WTC11 (cell line): ENCODE measurements around the gene SOWAHB. TPM values are rescaled to one million over a fixed set of nuclear protein-coding genes. Genes with fewer than 3 reads are reported as not detected.

Experiments
- ATAC-seq: fragments of 200-7000 bp; cut with Tn5 transposase; 2 replicates; pipeline ENCODE4 v1.10.0; 2021; ENCODE audit warnings: mild to moderate bottlenecking, moderate library complexity
- CTCF ChIA-PET: fragments of 300-600 bp; sonication (Branson Sonifier 250); formaldehyde crosslinking; loops from one replicate; lab custom pipeline; 2021; ENCODE audit warnings: antibody characterized with exemption; lab: Charles Lee
- POLR2A ChIA-PET: fragments of 350-600 bp; sonication (Branson Sonifier 250); formaldehyde crosslinking; loops from one replicate; lab custom pipeline; 2021; ENCODE audit warnings: antibody characterized with exemption; lab: Charles Lee
- DNase-seq: peaks from one replicate; pipeline ENCODE4 v3.0.0; 2021; ENCODE audit warnings: low spot score
- H3K27ac Mint-ChIP-seq: 2 replicates; pipeline ENCODE4 v1.8.0; 2021; ENCODE audit warnings: mixed read lengths
- H3K27me3 Mint-ChIP-seq: 2 replicates; pipeline ENCODE4 v1.8.0; 2021; ENCODE audit warnings: low read depth, mild to moderate bottlenecking, moderate library complexity, mixed read lengths
- H3K36me3 Mint-ChIP-seq: 2 replicates; pipeline ENCODE4 v1.8.0; 2021; ENCODE audit warnings: mixed read lengths
- H3K4me1 Mint-ChIP-seq: 2 replicates; pipeline ENCODE4 v1.8.0; 2022; ENCODE audit warnings: mixed read lengths
- H3K4me3 Mint-ChIP-seq: 2 replicates; pipeline ENCODE4 v1.8.0; 2021; ENCODE audit warnings: mild to moderate bottlenecking, moderate library complexity, mixed read lengths
- H3K9me3 Mint-ChIP-seq: 2 replicates; pipeline ENCODE4 v1.8.0; 2021; ENCODE audit warnings: mixed read lengths
- ATF1 ChIP-seq: sonication (generic); formaldehyde crosslinking; IDR thresholded peaks from 2 replicates; pipeline ENCODE4 v1.8.1; 2023; ENCODE audit warnings: mild to moderate bottlenecking, moderate library complexity, missing genetic modification reagents
- ELF4 ChIP-seq: sonication (generic); formaldehyde crosslinking; IDR thresholded peaks from 2 replicates; pipeline ENCODE4 v1.8.1; 2022; ENCODE audit warnings: low read depth, mild to moderate bottlenecking, moderate library complexity, missing genetic modification reagents
- EMX1 ChIP-seq: fragments of 250-450 bp; sonication (Bioruptor Pico); IDR thresholded peaks from 2 replicates; pipeline ENCODE4 v1.8.0; 2021; ENCODE audit warnings: mild to moderate bottlenecking
- FOXJ3 ChIP-seq: sonication (generic); formaldehyde crosslinking; IDR thresholded peaks from 2 replicates; pipeline ENCODE4 v1.9.0; 2021; ENCODE audit warnings: missing genetic modification reagents, mild to moderate bottlenecking, borderline replicate concordance
- FOXP1 ChIP-seq: sonication (generic); formaldehyde crosslinking; IDR thresholded peaks from 2 replicates; pipeline ENCODE4 v1.8.0; 2022; ENCODE audit warnings: missing genetic modification reagents, mild to moderate bottlenecking, moderate library complexity, borderline replicate concordance
- MYBL2 ChIP-seq: sonication (generic); formaldehyde crosslinking; IDR thresholded peaks from 2 replicates; pipeline ENCODE4 v1.8.1; 2023; ENCODE audit warnings: mild to moderate bottlenecking, moderate library complexity, missing genetic modification reagents
- NR1H2 ChIP-seq: sonication (generic); formaldehyde crosslinking; IDR thresholded peaks from 2 replicates; pipeline ENCODE4 v1.9.0; 2021; ENCODE audit warnings: mild to moderate bottlenecking, moderate library complexity, missing genetic modification reagents
- NR2C2 ChIP-seq: sonication (generic); formaldehyde crosslinking; IDR thresholded peaks from 2 replicates; pipeline ENCODE4 v1.8.0; 2022; ENCODE audit warnings: mild to moderate bottlenecking, missing genetic modification reagents
- NR3C1 ChIP-seq: sonication (generic); formaldehyde crosslinking; conservative IDR thresholded peaks from 2 replicates; pipeline ENCODE4 v1.8.1; 2023; ENCODE audit warnings: low read depth, mild to moderate bottlenecking, missing genetic modification reagents
- SMAD4 ChIP-seq: sonication (generic); formaldehyde crosslinking; IDR thresholded peaks from 2 replicates; pipeline ENCODE4 v1.8.0; 2022; ENCODE audit warnings: mild to moderate bottlenecking, missing genetic modification reagents
- ZBTB21 ChIP-seq: sonication (generic); formaldehyde crosslinking; IDR thresholded peaks from 2 replicates; pipeline ENCODE4 v1.8.1; 2023; ENCODE audit warnings: mild to moderate bottlenecking, missing genetic modification reagents, borderline replicate concordance
- ZNF121 ChIP-seq: sonication (generic); formaldehyde crosslinking; IDR thresholded peaks from 2 replicates; pipeline ENCODE4 v1.8.0; 2023; ENCODE audit warnings: missing genetic modification reagents
- ZNF423 ChIP-seq: fragments of 250-450 bp; sonication (Bioruptor Pico); IDR thresholded peaks from 2 replicates; pipeline ENCODE4 v2.1.2; 2022; ENCODE audit warnings: mild to moderate bottlenecking, moderate library complexity
- ZNF671 ChIP-seq: fragments of 250-450 bp; sonication (Bioruptor Pico); IDR thresholded peaks from 2 replicates; pipeline ENCODE4 v1.8.0; 2021; ENCODE audit warnings: mild to moderate bottlenecking
- total RNA-seq: library from RNA; stranded (reverse); gene quantifications from 3 replicates; pipeline ENCODE4 v1.2.3, GENCODE V29; 2021
- TF ChIP-seq, protein P1 (sequence below): sonication (generic); formaldehyde crosslinking; IDR thresholded peaks from 2 replicates; pipeline ENCODE4 v1.8.1; 2022; ENCODE audit warnings: missing genetic modification reagents, borderline replicate concordance
- TF ChIP-seq, protein P2 (sequence below): fragments of 250-450 bp; sonication (Bioruptor Pico); IDR thresholded peaks from 2 replicates; pipeline ENCODE4 v1.9.0; 2021; ENCODE audit warnings: moderate library complexity, mild to moderate bottlenecking, inconsistent platforms, borderline replicate concordance
- TF ChIP-seq, protein P3 (sequence below): sonication (generic); formaldehyde crosslinking; IDR thresholded peaks from 2 replicates; pipeline ENCODE4 v1.8.0; 2023; ENCODE audit warnings: mild to moderate bottlenecking, missing genetic modification reagents
- TF ChIP-seq, protein P4 (sequence below): sonication (generic); formaldehyde crosslinking; IDR thresholded peaks from 2 replicates; pipeline ENCODE4 v1.8.0; 2022; ENCODE audit warnings: mild to moderate bottlenecking, missing genetic modification reagents
- TF ChIP-seq, protein P5 (sequence below): sonication (generic); formaldehyde crosslinking; IDR thresholded peaks from 2 replicates; pipeline ENCODE4 v1.8.0; 2022; ENCODE audit warnings: mild to moderate bottlenecking, missing genetic modification reagents
- TF ChIP-seq, protein P6 (sequence below): sonication (generic); formaldehyde crosslinking; IDR thresholded peaks from 2 replicates; pipeline ENCODE4 v1.8.1; 2023; ENCODE audit warnings: mild to moderate bottlenecking, missing genetic modification reagents, moderate library complexity
- TF ChIP-seq, protein P7 (sequence below): sonication (generic); formaldehyde crosslinking; IDR thresholded peaks from 2 replicates; pipeline ENCODE4 v1.8.1; 2023; ENCODE audit warnings: mild to moderate bottlenecking, missing genetic modification reagents, borderline replicate concordance

SOWAHB gene
- total RNA-seq, 1 experiment from 2014 or later, result 1.5 TPM

DNA sequence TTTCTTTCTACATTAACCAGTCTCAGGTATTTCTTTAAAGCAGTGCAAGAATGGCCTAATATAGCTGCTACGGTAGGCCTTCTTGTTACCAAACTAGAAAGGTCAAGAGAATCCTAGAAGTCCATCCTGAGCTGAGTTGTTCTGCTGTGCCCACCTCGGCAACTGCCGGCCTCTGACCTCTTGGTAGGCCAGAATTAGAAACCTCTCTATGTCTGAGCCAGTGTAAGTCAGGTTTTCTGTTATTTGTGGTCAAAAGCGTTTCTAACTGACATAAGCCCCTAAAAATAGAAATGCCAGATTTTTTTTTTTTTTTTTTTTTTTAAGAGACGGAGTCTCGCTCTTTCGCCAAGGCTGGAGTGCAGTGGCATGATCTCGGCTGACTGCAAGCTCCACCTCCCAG, 43.1 kb downstream of the SOWAHB start:
- Mint-ChIP-seq H3K27ac (no peak overlapping the region), H3K4me3 (no peak overlapping the region), H3K36me3 (no peaks in the 10 kb centered on the region), H3K27me3 (no peaks in the 10 kb centered on the region), H3K9me3 (no peaks in the 10 kb centered on the region), H3K4me1 (0 out of 2 replicates have a peak, but pooled peaks cover 5% of the 10 kb centered on the region)
- POLR2A ChIA-PET, result no interaction called here
- no peak for ATAC-seq
- TF ChIP-seq ELF4 (CRISPR knock-in tag) (no peak), MYBL2 (CRISPR knock-in tag) (no peak), FOXP1 (CRISPR knock-in tag) (no peak)
- TF ChIP-seq, protein P1, sequence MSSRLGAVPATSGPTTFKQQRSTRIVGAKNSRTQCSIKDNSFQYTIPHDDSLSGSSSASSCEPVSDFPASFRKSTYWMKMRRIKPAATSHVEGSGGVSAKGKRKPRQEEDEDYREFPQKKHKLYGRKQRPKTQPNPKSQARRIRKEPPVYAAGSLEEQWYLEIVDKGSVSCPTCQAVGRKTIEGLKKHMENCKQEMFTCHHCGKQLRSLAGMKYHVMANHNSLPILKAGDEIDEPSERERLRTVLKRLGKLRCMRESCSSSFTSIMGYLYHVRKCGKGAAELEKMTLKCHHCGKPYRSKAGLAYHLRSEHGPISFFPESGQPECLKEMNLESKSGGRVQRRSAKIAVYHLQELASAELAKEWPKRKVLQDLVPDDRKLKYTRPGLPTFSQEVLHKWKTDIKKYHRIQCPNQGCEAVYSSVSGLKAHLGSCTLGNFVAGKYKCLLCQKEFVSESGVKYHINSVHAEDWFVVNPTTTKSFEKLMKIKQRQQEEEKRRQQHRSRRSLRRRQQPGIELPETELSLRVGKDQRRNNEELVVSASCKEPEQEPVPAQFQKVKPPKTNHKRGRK, result no peak
- TF ChIP-seq, protein P2, sequence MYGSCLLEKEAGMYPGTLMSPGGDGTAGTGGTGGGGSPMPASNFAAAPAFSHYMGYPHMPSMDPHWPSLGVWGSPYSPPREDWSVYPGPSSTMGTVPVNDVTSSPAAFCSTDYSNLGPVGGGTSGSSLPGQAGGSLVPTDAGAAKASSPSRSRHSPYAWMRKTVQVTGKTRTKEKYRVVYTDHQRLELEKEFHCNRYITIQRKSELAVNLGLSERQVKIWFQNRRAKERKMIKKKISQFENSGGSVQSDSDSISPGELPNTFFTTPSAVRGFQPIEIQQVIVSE (CRISPR knock-in tag), result no peak
- TF ChIP-seq, protein P3, sequence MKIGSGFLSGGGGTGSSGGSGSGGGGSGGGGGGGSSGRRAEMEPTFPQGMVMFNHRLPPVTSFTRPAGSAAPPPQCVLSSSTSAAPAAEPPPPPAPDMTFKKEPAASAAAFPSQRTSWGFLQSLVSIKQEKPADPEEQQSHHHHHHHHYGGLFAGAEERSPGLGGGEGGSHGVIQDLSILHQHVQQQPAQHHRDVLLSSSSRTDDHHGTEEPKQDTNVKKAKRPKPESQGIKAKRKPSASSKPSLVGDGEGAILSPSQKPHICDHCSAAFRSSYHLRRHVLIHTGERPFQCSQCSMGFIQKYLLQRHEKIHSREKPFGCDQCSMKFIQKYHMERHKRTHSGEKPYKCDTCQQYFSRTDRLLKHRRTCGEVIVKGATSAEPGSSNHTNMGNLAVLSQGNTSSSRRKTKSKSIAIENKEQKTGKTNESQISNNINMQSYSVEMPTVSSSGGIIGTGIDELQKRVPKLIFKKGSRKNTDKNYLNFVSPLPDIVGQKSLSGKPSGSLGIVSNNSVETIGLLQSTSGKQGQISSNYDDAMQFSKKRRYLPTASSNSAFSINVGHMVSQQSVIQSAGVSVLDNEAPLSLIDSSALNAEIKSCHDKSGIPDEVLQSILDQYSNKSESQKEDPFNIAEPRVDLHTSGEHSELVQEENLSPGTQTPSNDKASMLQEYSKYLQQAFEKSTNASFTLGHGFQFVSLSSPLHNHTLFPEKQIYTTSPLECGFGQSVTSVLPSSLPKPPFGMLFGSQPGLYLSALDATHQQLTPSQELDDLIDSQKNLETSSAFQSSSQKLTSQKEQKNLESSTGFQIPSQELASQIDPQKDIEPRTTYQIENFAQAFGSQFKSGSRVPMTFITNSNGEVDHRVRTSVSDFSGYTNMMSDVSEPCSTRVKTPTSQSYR (CRISPR knock-in tag), result no peak
- CTCF ChIA-PET, result interaction anchor here (0.9 to 1.1 kb wide), 2 partner anchors 13 to 97 kb away, joined by 4 to 5 read pairs; no protein-coding TSS in a partner anchor
- DNase-seq, result no peak

DNA sequence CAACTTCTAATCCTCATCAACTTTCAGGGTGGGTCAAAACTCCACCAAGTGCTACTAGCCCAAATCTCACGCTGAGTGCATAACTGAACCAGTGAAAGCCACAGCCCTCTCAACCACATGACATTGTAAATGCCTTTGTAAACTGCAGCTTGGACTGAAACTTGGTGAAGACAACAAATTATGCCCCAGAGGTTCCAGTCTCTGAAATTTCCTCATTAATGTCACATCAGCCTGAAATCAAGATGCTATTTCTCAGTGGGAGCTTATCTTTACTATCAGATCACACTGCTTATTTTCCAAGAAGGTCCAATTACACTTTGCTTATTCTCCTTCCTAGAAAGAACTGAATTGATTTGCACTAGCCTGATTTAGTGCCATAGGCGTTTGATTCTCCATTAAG, 46.6 kb downstream of the SOWAHB start:
- peaks cover 3% of the 10 kb centered on the region; the same call in 1 of the 2 replicates for H3K27me3 Mint-ChIP-seq

More for the DNA sequence above, 46.6 kb downstream of the SOWAHB start:
- CTCF ChIA-PET, result no interaction called here
- DNase-seq (no peak), ATAC-seq (no peak)
- Mint-ChIP-seq H3K4me1 (no peaks in the 10 kb centered on the region), H3K9me3 (peaks cover 9% of the 10 kb centered on the region), H3K36me3 (no peaks in the 10 kb centered on the region), H3K4me3 (no peak overlapping the region), H3K27ac (no peak overlapping the region)
- TF ChIP-seq FOXJ3, result no peak
- TF ChIP-seq, protein P4, sequence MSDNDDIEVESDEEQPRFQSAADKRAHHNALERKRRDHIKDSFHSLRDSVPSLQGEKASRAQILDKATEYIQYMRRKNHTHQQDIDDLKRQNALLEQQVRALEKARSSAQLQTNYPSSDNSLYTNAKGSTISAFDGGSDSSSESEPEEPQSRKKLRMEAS (CRISPR knock-in tag), result no peak
- no peak for TF ChIP-seq ZNF423
- TF ChIP-seq ZNF671 (CRISPR knock-in tag), result no peak
- no peak for TF ChIP-seq NR2C2 (CRISPR knock-in tag)
- TF ChIP-seq, protein P5, sequence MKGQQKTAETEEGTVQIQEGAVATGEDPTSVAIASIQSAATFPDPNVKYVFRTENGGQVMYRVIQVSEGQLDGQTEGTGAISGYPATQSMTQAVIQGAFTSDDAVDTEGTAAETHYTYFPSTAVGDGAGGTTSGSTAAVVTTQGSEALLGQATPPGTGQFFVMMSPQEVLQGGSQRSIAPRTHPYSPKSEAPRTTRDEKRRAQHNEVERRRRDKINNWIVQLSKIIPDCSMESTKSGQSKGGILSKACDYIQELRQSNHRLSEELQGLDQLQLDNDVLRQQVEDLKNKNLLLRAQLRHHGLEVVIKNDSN, result no peak
- no peak for TF ChIP-seq NR3C1 (CRISPR knock-in tag)
- no peak for TF ChIP-seq EMX1 (CRISPR knock-in tag)
- TF ChIP-seq ELF4 (CRISPR knock-in tag), result no peak
- no peak for TF ChIP-seq MYBL2 (CRISPR knock-in tag)
- no peak for TF ChIP-seq ZNF121
- TF ChIP-seq SMAD4, result no peak
- TF ChIP-seq, protein P6, sequence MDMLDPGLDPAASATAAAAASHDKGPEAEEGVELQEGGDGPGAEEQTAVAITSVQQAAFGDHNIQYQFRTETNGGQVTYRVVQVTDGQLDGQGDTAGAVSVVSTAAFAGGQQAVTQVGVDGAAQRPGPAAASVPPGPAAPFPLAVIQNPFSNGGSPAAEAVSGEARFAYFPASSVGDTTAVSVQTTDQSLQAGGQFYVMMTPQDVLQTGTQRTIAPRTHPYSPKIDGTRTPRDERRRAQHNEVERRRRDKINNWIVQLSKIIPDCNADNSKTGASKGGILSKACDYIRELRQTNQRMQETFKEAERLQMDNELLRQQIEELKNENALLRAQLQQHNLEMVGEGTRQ (CRISPR knock-in tag), result no peak
- TF ChIP-seq ATF1 (CRISPR knock-in tag), result no peak
- no peak for TF ChIP-seq NR1H2
- TF ChIP-seq, protein P7, sequence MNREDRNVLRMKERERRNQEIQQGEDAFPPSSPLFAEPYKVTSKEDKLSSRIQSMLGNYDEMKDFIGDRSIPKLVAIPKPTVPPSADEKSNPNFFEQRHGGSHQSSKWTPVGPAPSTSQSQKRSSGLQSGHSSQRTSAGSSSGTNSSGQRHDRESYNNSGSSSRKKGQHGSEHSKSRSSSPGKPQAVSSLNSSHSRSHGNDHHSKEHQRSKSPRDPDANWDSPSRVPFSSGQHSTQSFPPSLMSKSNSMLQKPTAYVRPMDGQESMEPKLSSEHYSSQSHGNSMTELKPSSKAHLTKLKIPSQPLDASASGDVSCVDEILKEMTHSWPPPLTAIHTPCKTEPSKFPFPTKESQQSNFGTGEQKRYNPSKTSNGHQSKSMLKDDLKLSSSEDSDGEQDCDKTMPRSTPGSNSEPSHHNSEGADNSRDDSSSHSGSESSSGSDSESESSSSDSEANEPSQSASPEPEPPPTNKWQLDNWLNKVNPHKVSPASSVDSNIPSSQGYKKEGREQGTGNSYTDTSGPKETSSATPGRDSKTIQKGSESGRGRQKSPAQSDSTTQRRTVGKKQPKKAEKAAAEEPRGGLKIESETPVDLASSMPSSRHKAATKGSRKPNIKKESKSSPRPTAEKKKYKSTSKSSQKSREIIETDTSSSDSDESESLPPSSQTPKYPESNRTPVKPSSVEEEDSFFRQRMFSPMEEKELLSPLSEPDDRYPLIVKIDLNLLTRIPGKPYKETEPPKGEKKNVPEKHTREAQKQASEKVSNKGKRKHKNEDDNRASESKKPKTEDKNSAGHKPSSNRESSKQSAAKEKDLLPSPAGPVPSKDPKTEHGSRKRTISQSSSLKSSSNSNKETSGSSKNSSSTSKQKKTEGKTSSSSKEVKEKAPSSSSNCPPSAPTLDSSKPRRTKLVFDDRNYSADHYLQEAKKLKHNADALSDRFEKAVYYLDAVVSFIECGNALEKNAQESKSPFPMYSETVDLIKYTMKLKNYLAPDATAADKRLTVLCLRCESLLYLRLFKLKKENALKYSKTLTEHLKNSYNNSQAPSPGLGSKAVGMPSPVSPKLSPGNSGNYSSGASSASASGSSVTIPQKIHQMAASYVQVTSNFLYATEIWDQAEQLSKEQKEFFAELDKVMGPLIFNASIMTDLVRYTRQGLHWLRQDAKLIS, result no peak
- no peak for TF ChIP-seq ZBTB21 (CRISPR knock-in tag)
- POLR2A ChIA-PET, result no interaction called here
